SH-SY5Y (cell line): ENCODE data around the gene SAFB.

Source experiments
- GATA2 ChIP-seq: IDR thresholded peaks from 2 replicates; pipeline ENCODE4 v1.6.1; 2011; ENCODE audit warnings: mild to moderate bottlenecking, low read depth, low read length
- GATA3 ChIP-seq: IDR thresholded peaks from 2 replicates; pipeline ENCODE4 v1.6.1; 2011; ENCODE audit warnings: low read depth, mild to moderate bottlenecking, low read length, moderate library complexity

DNA sequence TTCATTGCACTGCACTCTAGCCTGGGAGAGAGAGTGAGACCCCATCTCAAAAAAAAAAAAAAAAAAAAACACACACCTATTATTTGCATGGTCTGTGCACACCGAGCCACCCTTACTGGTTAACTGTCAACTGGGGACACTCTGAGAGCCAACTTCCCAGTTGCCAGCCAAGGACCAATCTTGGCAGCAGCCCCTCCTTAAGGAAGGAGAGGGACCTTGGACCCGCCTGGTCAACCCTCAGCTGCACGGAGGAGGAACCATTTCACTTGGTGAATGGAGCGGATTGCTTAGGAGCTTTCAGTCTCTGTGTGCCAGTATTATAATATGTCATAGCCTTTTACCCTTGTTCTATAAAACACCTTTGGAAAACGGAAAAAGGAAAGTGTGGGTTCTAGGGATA is 32.5 kb downstream of the SAFB start:
- TF ChIP-seq GATA2 (no peak), GATA3 (no peak)
